GM21390 (cell line): Measurements from ENCODE around the gene OBP2A.
"Not testable (repeated sequence)": the region's sequence is repeated elsewhere in the genome, so short reads cannot be mapped to it uniquely, and the experiment has no call there.

Source experiments
- ATAC-seq: cut with Tn5 transposase; IDR thresholded peaks from one replicate; pipeline ENCODE4 v1.9.1; 2021; ENCODE audit not compliant: unreplicated experiment

Gene OBP2A

GRCh38 chr9:135526089-135526729, 19.7 kb upstream of the OBP2A start:
- ATAC-seq, result no peak

GRCh38 chr9:135526730-135527571, 19.0 kb upstream of the OBP2A start:
- ATAC-seq, result no peak

GRCh38 chr9:135528842-135529435, 17.0 kb upstream of the OBP2A start:
- ATAC-seq, result not testable (repeated sequence)

GRCh38 chr9:135530146-135530545, 15.8 kb upstream of the OBP2A start:
- no peak for ATAC-seq

- ATAC-seq, result no peak
Observed at GRCh38 chr9:135531096-135531495, 14.8 kb upstream of the OBP2A start.

- no peak for ATAC-seq
Observed at GRCh38 chr9:135533113-135533512, 12.8 kb upstream of the OBP2A start.

GRCh38 chr9:135533674-135534073, 12.3 kb upstream of the OBP2A start:
- ATAC-seq, result no peak

- not testable (repeated sequence) for ATAC-seq
Observed at GRCh38 chr9:135534192-135534711, 11.7 kb upstream of the OBP2A start.

GRCh38 chr9:135534826-135535225, 11.1 kb upstream of the OBP2A start:
- ATAC-seq, result not testable (repeated sequence)

GRCh38 chr9:135535631-135536030, 10.3 kb upstream of the OBP2A start:
- not testable (repeated sequence) for ATAC-seq

GRCh38 chr9:135536216-135536615, 9.7 kb upstream of the OBP2A start:
- ATAC-seq, result no peak

GRCh38 chr9:135543262-135543894, 2.5 kb upstream of the OBP2A start:
- not testable (repeated sequence) for ATAC-seq

GRCh38 chr9:135544981-135545635, 818 bp upstream of the OBP2A start:
- no peak for ATAC-seq

- ATAC-seq, result not testable (repeated sequence)
Observed at GRCh38 chr9:135546792-135547617, 1.1 kb downstream of the OBP2A start.

- ATAC-seq, result no peak
Observed at GRCh38 chr9:135547756-135548736, 2.1 kb downstream of the OBP2A start.

GRCh38 chr9:135549478-135550343, 3.8 kb downstream of the OBP2A start:
- ATAC-seq, result not testable (repeated sequence)

GRCh38 chr9:135550344-135550918, 4.5 kb downstream of the OBP2A start:
- no peak for ATAC-seq
